Astrocyte of the cerebellum (primary cell): ENCODE measurements around the gene NDUFA11.
"Not testable (repeated sequence)": the region's sequence is repeated elsewhere in the genome, so short reads cannot be mapped to it uniquely, and the experiment has no call there.

Experiments
- DNase-seq: peaks from one replicate; pipeline ENCODE4 v3.0.0-alpha.2; 2011; ENCODE audit warnings: low read depth
- H3K4me3 ChIP-seq: 2 replicates; pipeline ENCODE4 v1.5.1; 2011; ENCODE audit warnings: mild to moderate bottlenecking, low read depth, low read length, moderate library complexity
- in situ Hi-C: cut with HindIII; loops from 2 replicates; pipeline ENCODE4 v1.10.0; 2017; ENCODE audit warnings: low sequenced_read_pairs
- TF ChIP-seq, protein P1 (sequence below): IDR thresholded peaks from 2 replicates; pipeline ENCODE4 v1.5.1; 2012; ENCODE audit warnings: low read length, low read depth, moderate library complexity, mild to moderate bottlenecking; ENCODE audit errors: missing control alignments

NDUFA11 gene

DNA sequence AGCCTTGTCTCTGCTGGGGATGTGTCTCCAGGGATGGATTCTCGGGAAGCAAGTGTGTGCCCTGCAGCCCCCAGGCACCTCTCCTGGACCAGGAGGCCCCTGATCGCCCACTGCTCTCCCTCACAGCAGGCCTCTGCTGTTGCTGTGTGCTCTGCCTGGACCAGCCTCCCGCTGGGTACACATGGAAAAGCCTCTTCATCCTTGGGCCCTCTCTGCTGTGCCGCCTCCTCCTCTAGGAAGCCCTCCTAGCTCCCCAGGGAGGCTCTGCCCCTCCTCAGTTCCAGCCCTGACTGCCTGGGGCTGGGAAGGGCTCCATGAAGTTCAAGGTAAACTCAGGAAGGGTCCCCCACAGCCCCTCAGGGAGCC, 12.0 kb downstream of the NDUFA11 start:
- in situ Hi-C loops, result no loop called here

DNA sequence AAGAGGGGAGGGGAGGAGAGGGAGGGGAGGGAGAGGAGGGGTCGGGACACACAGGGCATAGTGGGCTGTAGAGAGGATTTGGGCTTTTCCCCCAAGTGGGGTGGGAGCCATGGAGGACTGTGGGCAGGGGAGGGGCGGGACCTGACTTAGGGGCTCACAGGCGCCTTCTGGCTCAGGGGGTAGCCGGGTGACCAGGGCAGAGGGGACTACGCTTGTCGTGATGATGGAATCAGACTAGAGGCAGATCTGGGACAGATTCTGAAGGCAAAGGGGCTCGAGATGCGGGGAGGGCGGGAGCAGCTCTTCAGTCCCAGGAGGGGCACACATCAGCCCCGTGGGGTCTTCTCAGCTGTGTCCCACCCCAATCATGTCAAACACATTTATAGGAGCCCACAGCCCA, 13.5 kb downstream of the NDUFA11 start:
- TF ChIP-seq, protein P1, sequence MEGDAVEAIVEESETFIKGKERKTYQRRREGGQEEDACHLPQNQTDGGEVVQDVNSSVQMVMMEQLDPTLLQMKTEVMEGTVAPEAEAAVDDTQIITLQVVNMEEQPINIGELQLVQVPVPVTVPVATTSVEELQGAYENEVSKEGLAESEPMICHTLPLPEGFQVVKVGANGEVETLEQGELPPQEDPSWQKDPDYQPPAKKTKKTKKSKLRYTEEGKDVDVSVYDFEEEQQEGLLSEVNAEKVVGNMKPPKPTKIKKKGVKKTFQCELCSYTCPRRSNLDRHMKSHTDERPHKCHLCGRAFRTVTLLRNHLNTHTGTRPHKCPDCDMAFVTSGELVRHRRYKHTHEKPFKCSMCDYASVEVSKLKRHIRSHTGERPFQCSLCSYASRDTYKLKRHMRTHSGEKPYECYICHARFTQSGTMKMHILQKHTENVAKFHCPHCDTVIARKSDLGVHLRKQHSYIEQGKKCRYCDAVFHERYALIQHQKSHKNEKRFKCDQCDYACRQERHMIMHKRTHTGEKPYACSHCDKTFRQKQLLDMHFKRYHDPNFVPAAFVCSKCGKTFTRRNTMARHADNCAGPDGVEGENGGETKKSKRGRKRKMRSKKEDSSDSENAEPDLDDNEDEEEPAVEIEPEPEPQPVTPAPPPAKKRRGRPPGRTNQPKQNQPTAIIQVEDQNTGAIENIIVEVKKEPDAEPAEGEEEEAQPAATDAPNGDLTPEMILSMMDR, result no peak

More for the DNA sequence above, 12.0 kb downstream of the NDUFA11 start:
- H3K4me3 ChIP-seq, result no peak overlapping the region
- TF ChIP-seq, protein P1, result no peak
- DNase-seq, result no peak

DNA sequence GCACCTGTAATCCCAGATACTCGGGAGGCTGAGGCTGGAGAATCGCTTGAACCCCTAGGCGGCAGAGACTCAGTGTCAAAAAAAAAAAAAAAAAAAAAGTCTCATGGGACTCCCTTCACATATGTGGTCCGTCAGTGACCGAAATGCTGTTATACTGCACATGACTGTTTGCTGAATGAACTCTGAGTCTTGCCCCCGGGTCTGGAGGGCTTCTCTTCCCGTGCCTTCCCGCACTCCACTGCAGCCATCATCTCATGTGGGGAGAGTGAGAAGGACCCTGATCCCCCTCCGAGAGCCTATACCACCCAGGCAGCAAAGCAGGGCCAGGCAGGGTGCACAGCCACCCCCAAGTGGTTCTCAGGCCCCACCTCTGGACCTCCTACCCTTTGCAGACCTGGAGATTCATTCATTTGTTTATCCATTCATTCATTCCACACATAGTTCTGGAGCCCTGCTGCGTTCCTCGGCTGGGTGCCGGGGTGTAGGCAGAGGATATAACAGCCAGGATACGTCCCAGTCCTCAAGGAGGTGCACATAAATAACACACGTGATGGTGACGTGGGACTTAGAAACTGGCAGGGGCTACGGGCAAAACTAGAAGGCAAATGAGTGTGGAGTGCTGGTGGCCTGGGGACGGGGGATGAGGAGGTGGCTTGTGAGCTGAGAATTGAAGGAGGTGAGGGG, 14.2 kb downstream of the NDUFA11 start:
- no peak overlapping the region for H3K4me3 ChIP-seq
- DNase-seq, result no peak
- TF ChIP-seq, protein P1, result no peak
- in situ Hi-C loops, result no loop called here

More for the DNA sequence above, 13.5 kb downstream of the NDUFA11 start:
- no peak overlapping the region for H3K4me3 ChIP-seq
- in situ Hi-C loops, result no loop called here
- no peak for DNase-seq

DNA sequence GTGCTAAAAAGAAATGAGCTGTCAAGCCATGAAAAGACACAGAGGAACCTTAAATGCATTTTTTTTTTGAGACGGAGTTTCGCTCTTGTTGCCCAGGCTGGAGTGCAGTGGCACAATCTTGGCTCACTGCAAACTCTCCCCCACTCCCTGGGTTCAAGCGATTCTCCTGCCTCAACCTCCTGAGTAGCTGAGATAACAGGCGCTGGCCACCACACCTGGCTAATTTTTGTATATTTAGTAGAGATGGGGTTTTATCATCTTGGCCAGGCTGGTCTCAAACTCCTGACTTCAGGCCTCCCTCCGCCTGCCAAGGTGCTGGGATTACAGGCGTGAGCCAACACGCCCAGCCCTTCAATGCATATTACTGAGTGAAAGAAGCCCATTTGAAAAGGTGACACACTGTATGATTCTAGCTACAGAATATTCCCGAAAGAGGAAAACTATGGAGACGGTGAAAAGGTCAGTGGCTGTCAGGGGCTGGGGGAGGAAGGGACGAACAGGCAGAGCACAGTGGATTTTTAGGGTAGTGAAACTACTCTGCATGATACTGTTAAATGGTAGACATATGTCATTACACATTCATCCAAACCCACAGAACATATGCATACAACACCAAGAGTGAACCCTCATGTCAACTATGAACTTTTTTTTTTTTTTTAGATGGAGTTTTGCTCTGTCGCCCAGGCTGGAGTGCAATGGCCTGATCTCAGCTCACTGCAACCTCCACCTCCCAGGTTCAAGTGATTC, 19.4 kb downstream of the NDUFA11 start:
- in situ Hi-C loops, DNase-seq, H3K4me3 ChIP-seq: not testable (repeated sequence)

DNA sequence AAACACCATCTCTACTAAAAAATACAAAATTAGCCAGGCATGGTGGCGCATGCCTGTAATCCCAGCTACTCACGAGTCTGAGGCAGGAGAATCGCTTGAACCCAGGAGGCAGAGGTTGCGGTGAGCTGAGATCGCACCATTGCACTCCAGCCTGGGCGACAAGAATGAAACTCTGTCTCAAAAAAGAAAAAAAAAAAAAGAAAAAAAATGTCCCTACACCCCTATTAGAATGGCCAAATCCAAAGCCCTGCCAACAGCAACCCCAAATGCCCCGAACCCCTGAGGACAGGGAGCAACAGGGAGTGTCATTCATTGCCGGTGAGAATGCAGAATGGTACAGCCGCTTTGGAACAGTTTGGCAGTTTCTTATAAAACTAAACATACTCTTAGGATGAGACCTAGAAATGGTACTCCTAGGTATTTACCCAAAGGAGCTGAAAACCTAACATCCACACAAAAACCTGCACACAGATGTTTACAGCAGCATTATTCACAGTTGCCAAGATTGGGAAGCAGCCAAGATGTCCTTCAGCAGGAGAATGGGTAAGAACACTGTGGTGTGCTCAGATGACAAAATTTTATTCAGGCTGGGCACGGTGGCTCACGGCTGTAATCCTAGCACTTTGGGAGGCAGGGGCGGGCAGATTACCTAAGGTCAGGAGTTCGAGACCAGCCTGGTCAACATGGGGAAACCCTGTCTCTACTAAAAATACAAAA, 20.3 kb downstream of the NDUFA11 start:
- H3K4me3 ChIP-seq, in situ Hi-C loops, DNase-seq: not testable (repeated sequence)

DNA sequence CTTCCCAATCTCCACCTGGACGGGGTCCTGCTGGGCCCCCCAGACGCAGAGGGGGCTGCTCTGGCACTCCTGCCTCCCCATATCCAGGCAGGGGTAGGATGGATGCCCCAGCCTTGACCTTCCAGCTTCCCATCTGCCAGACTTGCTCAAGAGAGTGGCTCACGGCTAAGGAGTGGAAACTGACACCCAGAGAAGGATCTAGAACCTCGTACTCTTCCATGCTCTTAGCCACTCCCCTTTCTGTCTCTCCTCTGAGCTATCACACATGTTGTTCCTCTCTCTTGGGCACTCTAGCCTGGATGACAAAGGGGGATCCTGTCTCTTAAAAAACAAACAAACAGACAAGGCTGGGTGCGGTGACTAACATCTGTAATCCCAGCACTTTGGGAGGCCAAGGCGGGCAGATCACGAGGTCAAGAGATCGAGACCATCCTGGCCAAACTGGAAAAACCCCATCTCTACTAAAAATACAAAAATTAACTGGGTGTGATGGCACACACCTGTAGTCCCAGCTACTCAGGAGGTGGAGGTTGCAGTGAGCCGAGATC, 21.1 kb downstream of the NDUFA11 start:
- TF ChIP-seq, protein P1, result no peak
- in situ Hi-C loops, result no loop called here
- H3K4me3 ChIP-seq, result no peak overlapping the region
- no peak for DNase-seq

DNA sequence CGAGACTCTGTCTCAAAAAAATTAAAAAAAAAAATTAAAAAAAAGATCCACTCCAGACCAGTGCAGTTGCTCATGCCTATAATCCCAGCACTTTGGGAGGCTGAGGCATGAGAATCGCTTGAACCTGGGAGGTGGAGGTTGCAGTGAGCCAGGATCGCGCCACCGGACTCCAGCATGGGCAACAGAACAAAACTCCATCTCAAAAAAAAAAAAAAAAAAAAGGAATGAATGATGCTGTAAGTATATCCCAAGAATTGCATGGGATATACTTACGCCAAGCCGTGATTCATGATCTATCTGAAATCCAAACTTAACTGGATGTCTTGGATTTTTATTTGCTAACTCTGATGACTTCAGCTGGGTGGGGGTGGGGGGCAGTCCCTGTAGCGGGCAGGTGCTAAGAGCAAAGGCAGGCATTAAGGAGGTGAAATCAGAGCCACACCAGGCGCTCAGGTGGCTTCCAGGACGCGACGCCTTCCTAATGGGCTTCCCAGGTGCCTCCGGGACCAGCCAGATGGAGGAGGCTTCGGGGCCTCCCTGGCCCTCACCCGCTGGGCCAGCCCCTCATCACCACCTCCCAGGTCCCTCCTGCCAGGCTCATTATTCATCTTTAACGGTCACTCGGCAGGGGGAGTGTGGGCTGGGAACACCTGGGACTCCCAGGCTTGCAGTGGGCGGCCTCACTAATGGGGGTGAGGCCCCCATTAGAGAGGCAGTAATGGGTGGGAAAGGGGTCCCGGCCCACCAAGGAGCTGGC, 21.9 kb downstream of the NDUFA11 start:
- in situ Hi-C loops, result no loop called here
- DNase-seq, result no peak
- H3K4me3 ChIP-seq, result no peak overlapping the region
- TF ChIP-seq, protein P1, result no peak
